Lower lobe of right lung (tissue), 2 donors: ENCODE results near the gene FIGNL2. TPM values are rescaled to one million over a fixed set of nuclear protein-coding genes. Genes with fewer than 3 reads are reported as not detected.

Experiments
- ATAC-seq, 2 donors: fragments of 200-7000 bp; cut with Tn5 transposase; one replicate each; pipeline ENCODE4 v1.9.1; 2020 to 2022; ENCODE audit warnings: mild to moderate bottlenecking in 2 of 2, moderate library complexity in 2 of 2
- DNase-seq: peaks from one replicate; pipeline ENCODE4 v3.0.0-alpha.2; 2020
- H3K27ac ChIP-seq: fragments of 200-600 bp; one replicate; pipeline ENCODE4 v1.8.0; 2022
- H3K27me3 ChIP-seq: fragments of 200-600 bp; one replicate; pipeline ENCODE4 v1.8.0; 2022; ENCODE audit warnings: low read depth
- H3K36me3 ChIP-seq: fragments of 200-600 bp; one replicate; pipeline ENCODE4 v1.8.0; 2022; ENCODE audit warnings: mild to moderate bottlenecking
- H3K4me1 ChIP-seq: fragments of 200-600 bp; one replicate; pipeline ENCODE4 v1.8.0; 2022
- H3K4me3 ChIP-seq: fragments of 200-600 bp; one replicate; pipeline ENCODE4 v1.8.0; 2022; ENCODE audit warnings: mild to moderate bottlenecking
- H3K9me3 ChIP-seq: fragments of 200-600 bp; one replicate; pipeline ENCODE4 v1.8.0; 2022
- CTCF ChIP-seq: fragments of 200-600 bp; IDR thresholded peaks from one replicate; pipeline ENCODE4 v1.8.0; 2022; ENCODE audit warnings: antibody characterized with exemption, mild to moderate bottlenecking
- intact Hi-C: fragments of 100-400 bp; cut with DNase I; formaldehyde crosslinking; loops from one replicate; pipeline ENCODE4 v1.11.0; 2022
- total RNA-seq: library from RNA; stranded (reverse); fragmentation: NEBNext Ultra II Directional; extraction: Animal tissue kit (Norgen Biotek cat#: 25700); gene quantifications from one replicate; pipeline ENCODE4 v1.2.1, GENCODE V29; 2021
- donor health status: DM: no; HTN: yes; CAD: no; lungs with severe emphysema.

Gene FIGNL2
- total RNA-seq, 1 donor from 2014 or later: 0.95 TPM

- Histone ChIP-seq H3K9me3 (no peaks in the 10 kb centered on the region), H3K36me3 (no peaks in the 10 kb centered on the region), H3K27ac (no peak overlapping the region), H3K4me3 (no peak overlapping the region), H3K27me3 (no peaks in the 10 kb centered on the region), H3K4me1 (no peaks in the 10 kb centered on the region)
- ATAC-seq: no peak
- no peak for TF ChIP-seq CTCF
- no peak for DNase-seq
- intact Hi-C loops: no loop called here
These were observed 70.5 kb downstream of the FIGNL2 start for GRCh38 chr12:51777973-51778372.

GRCh38 chr12:51777457-51777856 lies 71.1 kb downstream of the FIGNL2 start:
- H3K27ac ChIP-seq: no peak overlapping the region
- no peaks in the 10 kb centered on the region for H3K27me3 ChIP-seq
- intact Hi-C loops: no loop called here
- no peaks in the 10 kb centered on the region for H3K36me3 ChIP-seq
- DNase-seq (no peak), ATAC-seq (no peak)
- no peaks in the 10 kb centered on the region for H3K4me1 ChIP-seq
- H3K4me3 ChIP-seq: no peak overlapping the region
- H3K9me3 ChIP-seq: no peaks in the 10 kb centered on the region
- TF ChIP-seq CTCF: no peak

GRCh38 chr12:51774933-51775332 lies 73.6 kb downstream of the FIGNL2 start:
- Histone ChIP-seq H3K9me3 (no peaks in the 10 kb centered on the region), H3K27ac (no peak overlapping the region), H3K36me3 (no peaks in the 10 kb centered on the region), H3K4me1 (no peaks in the 10 kb centered on the region), H3K27me3 (no peaks in the 10 kb centered on the region), H3K4me3 (no peak overlapping the region)
- no peak for DNase-seq
- no peak for TF ChIP-seq CTCF
- intact Hi-C loops: no loop called here
- ATAC-seq: no peak

GRCh38 chr12:51773145-51773869 lies 75.2 kb downstream of the FIGNL2 start:
- Histone ChIP-seq H3K9me3 (no peaks in the 10 kb centered on the region), H3K4me3 (no peak overlapping the region), H3K36me3 (no peaks in the 10 kb centered on the region), H3K4me1 (no peaks in the 10 kb centered on the region), H3K27me3 (no peaks in the 10 kb centered on the region), H3K27ac (no peak overlapping the region)
- intact Hi-C loops: no loop called here
- TF ChIP-seq CTCF: no peak
- ATAC-seq (peak; percentile 20 to 36), DNase-seq (no peak)

GRCh38 chr12:51771008-51771407 lies 77.5 kb downstream of the FIGNL2 start:
- DNase-seq (no peak), ATAC-seq (no peak)
- TF ChIP-seq CTCF: no peak
- intact Hi-C loops: no loop called here
- H3K4me1 ChIP-seq: no peaks in the 10 kb centered on the region
- no peaks in the 10 kb centered on the region for H3K9me3 ChIP-seq
- no peak overlapping the region for H3K4me3 ChIP-seq
- no peaks in the 10 kb centered on the region for H3K27me3 ChIP-seq
- H3K27ac ChIP-seq: no peak overlapping the region
- H3K36me3 ChIP-seq: no peaks in the 10 kb centered on the region

Other genes with a start within 250 kb of the FIGNL2 start
- not detected for gene ANKRD33, start 39.4 kb upstream of the FIGNL2 start, total RNA-seq
- gene ACVRL1, start 58.8 kb upstream of the FIGNL2 start, total RNA-seq: 242 TPM
- gene ACVR1B, start 103.0 kb upstream of the FIGNL2 start, total RNA-seq: 34.9 TPM
- gene TAMALIN, start 158.2 kb upstream of the FIGNL2 start, total RNA-seq: 85.5 TPM
- gene NR4A1, start 202.7 kb upstream of the FIGNL2 start, total RNA-seq: 39.3 TPM
- 31.8 TPM for gene ATG101, start 221.3 kb upstream of the FIGNL2 start, total RNA-seq
- 4.3 TPM for gene SMIM41, start 231.0 kb upstream of the FIGNL2 start, total RNA-seq